ENCODE measurements around the gene MCFD2.
"Not testable (repeated sequence)": the region's sequence is repeated elsewhere in the genome, so short reads cannot be mapped to it uniquely, and the experiment has no call there.

Gene MCFD2

DNA sequence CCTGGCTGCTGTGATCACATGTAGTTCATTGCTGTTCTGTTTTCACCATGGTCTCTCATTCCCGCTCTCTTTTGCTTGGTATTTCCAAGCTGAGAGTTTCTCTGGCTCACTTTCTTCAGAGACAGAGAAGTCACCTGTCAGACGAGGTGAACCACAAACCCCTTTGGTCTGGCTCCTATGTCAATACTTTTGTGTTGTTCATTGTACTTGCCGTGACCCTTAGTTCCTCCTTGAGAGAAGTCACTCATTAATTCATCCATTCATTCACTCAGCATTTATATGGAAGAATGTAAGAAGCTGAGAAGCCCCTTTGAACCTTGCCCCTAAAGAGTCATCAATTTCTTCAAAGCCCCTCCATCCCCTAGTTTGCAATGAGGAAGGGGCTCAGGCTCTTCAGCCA is 15.2 kb downstream of the MCFD2 start:
- DNase-seq = no peak

DNA sequence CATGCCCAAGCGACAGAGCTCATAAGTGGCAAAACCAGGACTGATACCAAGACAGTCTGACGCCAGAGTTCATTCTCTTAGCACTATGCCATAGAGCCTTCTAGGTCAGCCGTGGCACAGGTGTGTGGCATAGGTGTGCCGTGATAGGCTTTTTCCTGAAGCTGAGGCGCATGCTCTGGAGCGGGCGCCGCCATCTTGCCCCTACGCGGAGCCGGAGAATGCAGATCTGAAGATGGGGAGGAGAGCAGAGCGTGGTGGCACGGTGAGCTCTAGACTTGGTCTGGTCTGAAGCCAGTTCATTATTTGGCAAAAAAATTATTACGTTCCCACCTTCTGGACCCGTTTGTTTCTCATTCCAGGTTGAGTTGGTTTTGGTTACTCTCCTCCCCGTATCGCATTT is 16.6 kb downstream of the MCFD2 start:
- no peak for DNase-seq

DNA sequence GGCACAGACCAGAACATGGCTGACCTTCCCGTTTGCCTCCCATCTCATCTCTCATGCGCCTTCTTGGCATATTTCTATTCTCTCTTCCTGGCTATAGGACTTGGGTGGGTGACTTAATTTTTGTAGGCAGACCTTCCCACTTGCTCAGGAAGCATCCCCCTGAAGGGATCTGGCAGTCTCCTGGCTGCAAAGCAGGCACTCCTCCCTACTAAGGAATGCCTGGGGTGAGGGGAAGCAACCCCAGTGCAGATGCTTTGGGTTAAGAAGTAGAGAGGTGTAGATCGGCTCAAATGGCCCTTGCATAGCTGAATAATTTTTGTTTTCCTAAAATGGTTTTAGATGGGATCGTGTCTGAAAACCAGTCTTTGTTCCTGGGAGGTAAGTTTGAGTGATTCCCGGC is 17.6 kb downstream of the MCFD2 start:
- DNase-seq = no peak

- DNase-seq = no peak
These were observed 22.2 kb downstream of the MCFD2 start for GRCh38 chr2:46893269-46893939.

GRCh38 chr2:46891956-46892553 is 23.6 kb downstream of the MCFD2 start:
- DNase-seq = no peak

- DNase-seq = no peak
These were observed 27.1 kb downstream of the MCFD2 start for GRCh38 chr2:46888421-46888952.

- no peak for DNase-seq
These were observed 28.3 kb downstream of the MCFD2 start for GRCh38 chr2:46887028-46887885.

- no peak for DNase-seq
These were observed 29.2 kb downstream of the MCFD2 start for GRCh38 chr2:46886268-46887027.

DNA sequence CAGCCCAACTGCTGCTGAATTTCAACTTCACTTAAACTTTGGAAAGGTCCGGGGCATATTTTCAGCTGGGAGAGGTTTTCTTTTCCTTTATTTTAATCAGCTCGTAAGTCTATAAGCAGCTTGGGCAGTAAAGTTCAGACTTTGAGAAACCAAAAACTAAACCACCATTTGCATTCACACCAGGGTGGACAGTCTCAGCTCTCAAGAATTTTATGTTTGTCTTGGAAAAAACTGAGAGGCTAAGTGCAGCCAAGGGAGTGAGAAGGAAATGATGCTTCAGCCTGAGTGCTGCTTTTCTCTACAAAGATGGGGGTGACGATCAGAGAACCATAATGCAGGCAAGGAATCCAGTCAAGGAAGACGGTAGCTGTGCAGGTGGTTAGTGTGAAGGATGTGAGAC is 30.2 kb downstream of the MCFD2 start:
- no peak for DNase-seq

- no peak for DNase-seq
These were observed 36.1 kb downstream of the MCFD2 start for GRCh38 chr2:46879511-46879910.

DNA sequence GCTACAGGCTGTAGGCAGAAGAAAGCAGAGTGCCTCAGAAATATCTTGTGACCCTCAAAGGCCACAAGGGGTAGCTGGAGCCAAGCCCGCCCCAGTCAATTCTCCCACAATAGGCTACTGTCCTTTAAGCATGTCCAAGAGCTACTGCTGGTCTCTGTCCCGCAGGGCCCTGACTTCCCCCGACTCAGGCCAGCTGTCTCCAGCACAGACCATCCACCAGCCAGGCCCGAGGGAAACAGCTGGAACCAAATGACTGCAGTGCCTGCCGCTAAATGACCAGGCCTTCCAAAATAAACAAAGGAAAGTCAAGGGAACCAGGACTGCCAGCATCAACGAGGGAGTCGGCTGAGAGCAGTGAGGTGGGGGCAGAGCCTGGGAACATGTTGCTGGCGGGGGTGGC is 36.7 kb downstream of the MCFD2 start:
- peak; percentile 44 to 63 for DNase-seq

- no peak for DNase-seq
These were observed 37.2 kb downstream of the MCFD2 start for GRCh38 chr2:46878240-46878877.

DNA sequence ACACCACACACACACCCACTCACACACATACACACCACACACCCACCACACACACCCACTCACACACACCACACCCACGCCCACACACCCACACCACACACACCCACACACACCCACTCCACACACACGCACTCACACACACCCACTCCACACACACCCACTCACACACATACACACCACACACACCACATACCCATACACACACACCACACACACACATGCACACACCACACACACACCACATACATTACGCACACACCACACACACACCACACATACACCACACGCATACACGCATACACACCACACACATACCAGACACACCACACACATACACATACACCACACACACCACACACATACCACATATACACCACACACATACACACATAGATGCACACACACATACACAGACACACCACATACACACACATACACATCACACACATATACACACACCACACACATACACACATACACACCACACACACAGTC is 37.9 kb downstream of the MCFD2 start:
- DNase-seq = no peak

GRCh38 chr2:46876741-46877384 is 38.7 kb downstream of the MCFD2 start:
- peak in 1 of 2 donors; percentile 49 for DNase-seq

DNA sequence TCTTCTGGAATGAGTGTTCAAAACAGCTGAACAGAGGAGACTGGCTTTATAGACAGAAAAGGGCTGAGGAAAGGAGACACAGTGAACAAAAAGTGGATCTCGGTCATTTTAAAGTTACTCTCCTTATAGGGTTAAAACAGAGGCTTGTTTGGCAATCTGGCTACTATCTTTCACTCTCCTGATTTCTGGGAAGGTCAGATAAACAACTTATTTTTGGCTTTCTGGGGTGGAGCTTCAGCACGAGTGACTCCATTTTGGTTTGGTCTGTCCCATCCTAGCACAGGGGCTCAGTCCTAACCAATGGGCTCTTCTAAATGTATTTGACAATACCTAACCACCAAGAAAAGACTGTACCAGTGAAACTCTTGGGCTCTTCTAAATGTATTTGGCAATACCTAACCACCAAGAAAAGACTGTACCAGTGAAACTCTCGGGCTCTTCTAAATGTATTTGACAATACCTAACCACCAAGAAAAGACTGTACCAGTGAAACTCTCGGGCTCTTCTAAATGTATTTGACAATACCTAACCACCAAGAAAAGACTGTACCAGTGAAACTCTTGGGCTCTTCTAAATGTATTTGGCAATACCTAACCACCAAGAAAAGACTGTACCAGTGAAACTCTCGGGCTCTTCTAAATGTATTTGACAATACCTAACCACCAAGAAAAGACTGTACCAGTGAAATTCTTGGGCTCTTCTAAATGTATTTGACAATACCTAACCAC is 39.5 kb downstream of the MCFD2 start:
- DNase-seq = not testable (repeated sequence)

DNA sequence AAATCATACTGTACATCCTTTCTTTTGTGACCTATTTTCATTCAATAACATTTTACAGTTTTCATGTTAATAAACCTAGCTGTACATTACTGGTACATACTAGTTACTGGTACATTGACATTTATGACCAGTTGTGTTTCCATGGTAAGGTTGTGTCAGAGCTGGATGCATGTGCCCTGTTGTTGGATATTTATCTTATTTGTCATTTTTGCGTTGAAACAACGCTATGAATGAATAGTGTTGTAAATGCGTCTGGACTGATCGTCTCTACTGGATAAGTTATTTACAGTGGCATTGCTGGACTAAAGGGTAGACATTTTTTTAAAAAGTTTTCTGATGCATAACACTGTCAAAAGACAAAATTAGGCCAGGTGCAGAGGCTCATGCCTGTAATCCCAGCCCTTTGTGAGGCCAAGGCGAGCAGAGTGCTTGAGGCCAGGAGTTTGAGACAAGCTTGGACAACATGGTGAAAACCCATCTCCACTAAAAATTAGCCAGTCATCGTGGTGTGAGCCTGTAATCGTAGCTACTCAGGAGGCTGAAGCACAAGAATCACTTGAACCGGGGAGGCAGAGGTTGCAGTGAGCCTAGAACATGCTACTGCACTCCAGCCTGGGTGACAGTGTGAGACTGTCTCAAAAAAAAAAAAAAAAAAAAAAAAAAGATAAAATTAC is 40.2 kb downstream of the MCFD2 start:
- no peak for DNase-seq

GRCh38 chr2:46874236-46874929 is 41.2 kb downstream of the MCFD2 start:
- no peak for DNase-seq

GRCh38 chr2:46873604-46874068 is 42.0 kb downstream of the MCFD2 start:
- DNase-seq = no peak

DNA sequence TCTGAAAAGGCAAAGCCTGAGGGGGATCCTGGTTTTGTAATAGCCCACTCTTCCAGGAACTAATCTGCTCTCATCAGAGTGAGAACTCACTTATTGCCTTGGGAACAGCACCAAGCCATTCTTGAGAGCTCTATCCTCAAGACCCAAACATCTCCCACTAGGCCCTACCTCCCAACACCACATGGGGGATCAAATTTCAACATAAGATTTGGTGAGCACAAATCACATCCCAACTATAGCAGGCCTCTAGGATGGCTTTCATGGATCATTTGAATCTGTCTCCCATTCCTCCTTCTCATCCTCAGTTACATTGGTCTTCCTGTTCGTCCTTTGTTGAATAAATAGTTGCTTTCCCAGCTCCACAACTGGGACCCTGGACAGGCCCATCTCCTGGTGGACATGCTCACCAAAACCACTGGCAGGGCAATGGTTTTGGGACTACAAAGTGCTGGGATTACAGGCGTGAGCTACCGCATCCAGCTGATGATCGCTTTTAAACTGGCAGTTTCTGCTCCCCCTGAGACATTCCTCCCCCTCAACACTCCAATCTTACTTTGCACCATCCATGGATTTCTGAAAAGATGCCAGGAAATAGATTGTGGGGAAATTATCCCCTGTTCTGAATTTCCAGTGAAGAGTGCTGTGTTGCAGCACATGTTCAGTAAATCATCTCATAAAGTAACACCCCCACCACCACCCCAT is 42.6 kb downstream of the MCFD2 start:
- DNase-seq = no peak

All from hippocampal formation (tissue), 2 donors.